SHP77 treated with DMSO at 0.1 percent for 48 hours (cell line): ENCODE measurements around the gene LHFPL3.

ENCODE experiments used
- DNase-seq: peaks from one replicate; lab custom pipeline; 2025; lab: John Stamatoyannopoulos, UW

LHFPL3 gene

DNA sequence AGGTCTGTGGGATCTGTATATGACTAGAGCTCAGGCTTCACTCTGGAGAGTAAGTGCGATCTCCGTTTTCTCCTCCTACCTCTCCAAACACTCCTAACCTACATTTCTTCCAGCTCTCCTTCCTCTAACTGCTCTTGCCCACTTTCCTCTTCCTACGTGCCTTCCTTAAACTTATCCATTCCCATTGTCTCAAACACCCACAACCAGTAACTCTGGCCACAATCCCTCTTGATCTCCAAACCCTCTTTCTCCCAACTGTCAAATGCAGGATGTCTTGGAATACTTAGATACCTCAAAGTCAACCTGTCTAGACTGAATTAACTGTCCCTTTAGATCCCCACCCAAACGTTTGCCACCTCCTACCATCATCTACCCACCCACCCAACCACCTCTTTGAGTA lies 471.9 kb downstream of the LHFPL3 start:
- no peak for DNase-seq

DNA sequence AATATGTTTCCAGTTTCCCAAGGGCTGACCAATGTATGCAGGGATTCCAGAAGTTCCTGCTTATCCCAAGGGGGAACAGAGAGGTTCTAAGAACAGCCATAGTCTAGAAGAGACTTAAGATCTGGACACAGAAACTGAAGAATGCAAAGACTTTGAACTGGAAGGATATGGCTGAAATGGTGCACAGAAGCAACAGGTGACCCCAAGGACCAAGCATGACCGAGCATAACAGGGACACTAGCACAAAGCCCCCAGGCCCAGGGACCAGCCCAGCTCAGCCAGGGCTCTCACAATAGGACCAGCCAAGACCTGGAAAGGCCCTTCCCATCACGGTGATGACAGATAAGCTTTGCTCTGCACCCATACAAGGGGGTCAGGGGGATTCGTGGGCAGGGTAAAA lies 472.6 kb downstream of the LHFPL3 start:
- no peak for DNase-seq

DNA sequence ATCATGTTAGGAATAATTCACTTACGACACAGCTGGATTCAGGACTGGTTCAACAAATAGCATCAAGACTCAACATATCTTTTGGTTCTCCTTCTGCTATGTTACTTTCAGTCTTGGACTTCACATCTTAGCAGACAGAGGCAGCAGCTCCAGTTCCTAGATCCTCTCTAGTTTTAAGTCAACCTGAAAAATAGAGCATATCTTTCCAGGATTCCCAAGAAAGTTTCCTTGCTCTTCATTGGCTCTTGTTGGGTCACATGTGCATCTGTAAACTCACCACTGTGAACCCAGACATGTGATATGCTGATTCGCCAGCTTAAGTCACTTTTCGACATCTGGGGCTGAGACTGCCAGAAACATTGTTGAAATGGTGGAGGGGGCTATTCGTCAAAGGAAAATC lies 475.5 kb downstream of the LHFPL3 start:
- DNase-seq = no peak

DNA sequence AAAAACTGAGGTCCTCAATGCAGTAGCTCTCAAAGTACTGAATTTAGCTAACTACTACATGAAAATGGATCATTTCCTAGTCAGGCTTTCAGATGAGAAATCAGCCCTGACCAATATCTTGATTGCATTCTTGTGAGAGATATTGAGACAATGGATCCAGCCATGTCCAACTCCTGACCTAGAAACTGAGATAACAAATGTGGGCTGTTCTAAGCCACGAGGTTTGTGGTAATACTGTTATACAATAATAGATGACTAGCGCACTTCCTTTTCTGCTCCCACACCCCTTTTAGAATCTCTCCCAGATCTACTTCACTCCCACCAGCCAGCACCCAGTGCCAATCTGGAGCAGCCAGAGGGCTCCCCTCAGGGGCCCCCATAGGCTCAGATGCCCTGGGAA lies 476.3 kb downstream of the LHFPL3 start:
- no peak for DNase-seq

DNA sequence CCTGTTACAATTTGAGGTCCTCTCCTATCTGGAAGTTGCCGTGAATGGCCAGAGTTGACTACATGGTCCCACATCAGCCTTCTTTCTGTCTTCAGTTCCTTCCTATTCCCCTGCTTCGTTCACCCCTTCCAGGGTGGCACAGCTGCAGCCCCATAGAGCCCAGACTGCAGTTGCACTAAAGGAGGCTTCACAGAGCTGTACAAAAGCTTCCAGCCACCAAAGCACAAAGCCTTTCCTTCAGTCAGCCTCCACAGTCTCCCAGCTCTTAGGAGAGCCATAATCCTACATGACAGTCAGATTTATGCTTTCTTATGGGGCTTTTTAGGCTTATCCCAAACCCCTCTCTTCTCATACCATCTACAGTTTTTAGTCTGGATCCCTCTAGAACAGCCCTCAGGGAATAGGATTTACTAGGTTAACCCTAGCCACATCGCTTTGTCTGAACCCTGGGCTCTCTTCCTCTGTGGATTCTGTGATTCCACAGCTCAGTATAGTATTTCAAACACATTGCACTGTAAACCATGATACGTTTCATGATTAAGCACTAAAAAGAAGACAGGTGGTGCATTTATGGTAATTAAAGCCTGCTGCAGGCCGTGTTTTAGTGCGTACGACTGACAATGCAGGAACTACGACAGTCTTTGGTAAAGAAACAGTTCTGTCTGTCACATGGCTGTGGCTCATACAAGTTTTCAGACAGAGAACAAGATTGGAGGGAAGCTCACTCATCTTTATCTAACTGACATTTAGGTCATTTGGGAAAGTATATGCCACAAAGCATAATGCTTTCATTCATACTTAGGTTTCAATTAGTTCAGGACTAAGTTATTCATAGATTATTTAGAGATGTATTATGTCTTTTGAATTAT lies 477.3 kb downstream of the LHFPL3 start:
- no peak for DNase-seq

DNA sequence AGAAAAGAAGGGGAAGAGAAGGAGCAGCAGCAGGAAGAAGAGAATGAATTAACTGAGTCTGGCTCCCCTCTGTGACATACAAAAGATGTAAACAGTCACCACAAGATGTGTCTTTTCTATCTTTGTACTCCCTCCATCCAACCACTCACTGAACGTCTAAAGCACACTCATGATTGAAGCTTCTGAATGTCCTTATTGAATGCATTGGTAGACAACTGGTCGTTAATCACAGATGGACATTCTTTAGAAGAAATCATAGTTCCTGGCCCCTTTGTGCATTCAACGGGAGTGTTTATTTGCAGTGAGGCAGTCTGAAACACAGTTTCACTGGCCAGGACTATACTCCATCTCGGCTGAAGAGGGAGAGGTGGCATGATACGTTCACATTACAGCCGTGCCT lies 479.3 kb downstream of the LHFPL3 start:
- no peak for DNase-seq

DNA sequence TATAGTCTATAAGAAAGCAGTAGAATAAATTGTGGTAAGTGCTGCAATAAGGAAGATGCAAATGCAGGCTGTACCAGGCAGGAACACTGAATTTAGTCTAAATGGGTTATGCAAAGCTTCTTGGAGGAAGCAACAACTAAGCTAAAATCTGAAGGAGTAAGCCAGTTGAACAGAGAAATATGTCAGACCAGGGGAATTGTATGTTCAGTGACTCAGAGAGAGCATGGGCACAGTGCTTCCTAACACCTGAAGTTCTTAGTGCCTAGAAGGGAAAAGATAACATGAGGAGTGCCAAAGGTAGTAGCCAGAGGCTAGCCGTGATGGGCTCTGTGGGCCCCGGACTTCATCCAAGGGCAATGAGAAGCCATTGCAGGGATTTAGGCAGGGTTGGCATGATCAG lies 481.5 kb downstream of the LHFPL3 start:
- no peak for DNase-seq

DNA sequence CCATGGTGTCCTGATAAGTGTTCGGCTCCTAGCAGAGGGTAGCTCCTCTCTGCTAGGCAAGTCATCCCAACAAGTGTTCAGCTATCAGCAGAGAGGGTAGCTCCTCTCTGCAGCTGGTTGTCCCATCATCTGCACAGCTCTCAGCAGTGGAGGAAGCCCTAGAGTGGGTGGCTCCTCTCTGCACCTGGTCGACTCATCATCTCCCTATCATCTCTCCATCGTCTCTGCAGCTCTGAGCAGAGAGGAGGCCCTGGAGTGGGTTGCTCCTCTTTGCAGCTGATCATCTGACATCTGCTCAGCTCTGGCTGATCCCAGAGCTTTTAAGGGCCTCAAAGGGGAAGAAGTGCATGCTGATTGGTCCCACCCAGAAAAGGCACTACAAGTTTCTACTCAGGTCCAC lies 485.7 kb downstream of the LHFPL3 start:
- DNase-seq = no peak

DNA sequence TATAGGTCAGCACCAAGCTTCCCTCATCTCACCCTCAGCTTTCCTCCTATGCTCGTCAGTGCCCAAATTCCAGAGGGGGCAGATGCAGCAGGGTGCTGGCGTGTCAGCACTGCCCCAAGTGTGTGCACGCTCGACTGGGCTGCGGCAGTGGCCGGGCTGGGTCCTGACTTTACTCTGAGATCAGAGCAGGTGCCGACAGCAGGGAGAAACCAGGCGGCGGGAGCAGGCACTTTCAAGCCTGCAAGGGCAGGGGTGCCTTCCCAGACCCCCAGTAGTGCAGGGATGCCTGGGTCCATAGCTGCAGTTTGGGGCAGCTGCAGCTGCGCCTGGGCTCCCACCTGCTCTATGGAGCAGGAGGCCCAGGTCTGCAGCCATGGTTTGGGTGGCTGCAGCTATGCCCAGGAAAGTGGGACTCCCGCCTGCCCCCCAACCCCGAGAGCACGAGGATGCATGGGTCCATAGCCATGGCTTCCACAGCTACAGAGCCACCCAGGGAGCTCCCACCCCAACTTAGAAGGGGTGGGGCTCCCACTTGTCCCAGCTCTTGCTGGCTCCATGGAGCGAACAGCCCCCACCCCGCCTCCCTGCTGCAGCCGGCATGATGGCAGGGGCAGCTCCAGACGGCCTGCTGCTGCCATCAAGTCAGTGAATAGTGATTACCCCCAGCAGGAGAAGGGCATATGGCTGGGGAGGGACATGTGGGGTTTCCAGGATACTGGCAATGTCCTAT lies 486.4 kb downstream of the LHFPL3 start:
- DNase-seq = no peak

DNA sequence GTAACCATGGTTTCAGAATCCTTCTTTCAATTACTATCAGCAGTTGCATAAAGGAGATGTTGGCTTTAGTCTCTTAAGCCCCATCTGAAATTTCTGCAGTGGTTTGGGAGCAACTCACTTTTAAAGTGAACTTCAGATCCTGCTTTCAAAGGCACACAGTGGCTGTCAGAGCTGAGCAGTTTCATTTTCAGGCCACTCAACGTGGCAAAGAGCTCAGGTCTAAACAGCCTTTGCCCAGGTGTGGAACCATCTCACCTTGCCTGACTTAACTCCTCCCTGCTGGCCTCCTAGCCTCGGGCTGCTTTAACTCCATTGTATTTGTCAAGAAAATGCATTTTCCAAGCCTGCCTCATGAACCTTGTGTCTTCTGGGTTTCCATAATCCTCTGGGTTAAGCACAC lies 488.1 kb downstream of the LHFPL3 start:
- no peak for DNase-seq

DNA sequence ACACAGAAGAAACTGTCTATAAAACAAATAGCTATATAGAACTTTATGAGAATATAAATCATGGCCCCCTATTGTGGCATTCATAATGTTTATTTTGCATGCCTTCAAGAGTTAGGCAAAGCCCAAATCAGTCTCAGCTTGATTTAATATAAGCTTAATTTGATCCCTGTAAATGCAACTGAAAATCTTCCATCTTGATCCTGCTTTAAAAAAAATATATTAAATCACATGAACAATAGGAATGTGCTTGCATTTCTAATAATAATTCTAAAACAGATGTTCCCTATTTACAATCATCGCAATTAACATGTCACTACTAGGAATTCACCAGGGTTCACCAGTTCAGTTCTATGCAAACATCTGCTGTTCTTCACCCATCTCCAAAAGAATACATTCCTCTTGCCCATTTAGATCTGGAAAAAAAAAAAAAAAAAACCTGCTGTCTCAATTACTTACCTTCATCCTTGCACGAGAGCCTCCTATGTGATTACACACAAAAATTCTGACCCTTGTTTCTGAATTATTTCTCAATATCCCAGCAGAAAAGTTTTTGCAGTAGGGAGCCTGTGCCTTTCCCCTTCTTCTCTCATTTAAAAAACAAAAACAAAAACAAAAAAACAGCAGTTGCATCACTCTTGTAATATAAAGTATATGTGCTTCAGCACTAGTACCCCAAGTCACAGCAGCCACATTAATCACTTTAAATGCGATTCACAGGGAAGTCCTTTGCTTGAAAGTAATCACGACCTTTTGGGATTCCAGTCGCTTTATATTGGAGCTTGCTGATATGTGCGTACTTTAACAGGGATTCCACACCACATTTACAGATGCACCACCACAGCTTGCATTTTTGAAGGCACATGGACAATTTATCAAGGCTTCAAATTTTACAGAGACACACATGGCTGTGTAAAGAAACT lies 490.8 kb downstream of the LHFPL3 start:
- DNase-seq = no peak

DNA sequence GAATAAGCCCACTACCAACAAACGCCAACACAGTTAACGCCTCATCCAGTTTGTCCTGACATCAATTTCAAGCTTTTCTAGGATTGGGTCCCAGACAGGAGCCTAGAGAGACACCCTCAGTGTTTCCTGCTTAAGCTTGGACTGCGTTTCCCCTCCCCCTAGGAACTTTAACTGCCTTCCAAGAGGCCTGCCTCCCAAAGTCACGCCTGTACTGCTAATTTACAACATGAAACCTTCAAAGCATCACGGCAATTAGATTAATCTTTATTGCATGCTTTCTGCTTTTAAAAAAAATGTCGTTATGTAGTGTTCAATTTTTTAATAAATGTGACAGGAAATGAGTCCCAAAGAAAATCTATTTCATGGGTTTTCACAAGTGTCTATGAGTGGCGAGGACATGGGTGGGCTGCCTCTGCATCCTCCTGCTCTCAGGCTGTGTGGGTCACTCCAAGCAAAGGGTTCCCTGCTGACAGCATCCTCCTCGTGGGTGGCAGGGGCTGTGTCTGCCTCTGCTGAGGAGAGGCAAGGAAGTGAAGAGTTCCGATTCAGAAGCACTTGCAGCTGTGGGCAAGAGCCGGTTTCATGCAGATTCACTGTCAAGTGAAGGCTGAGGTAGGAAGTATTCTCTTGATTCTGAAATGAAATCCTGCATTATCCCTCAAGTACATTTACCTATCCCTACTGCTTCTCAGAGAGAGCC lies 492.6 kb downstream of the LHFPL3 start:
- DNase-seq = no peak

DNA sequence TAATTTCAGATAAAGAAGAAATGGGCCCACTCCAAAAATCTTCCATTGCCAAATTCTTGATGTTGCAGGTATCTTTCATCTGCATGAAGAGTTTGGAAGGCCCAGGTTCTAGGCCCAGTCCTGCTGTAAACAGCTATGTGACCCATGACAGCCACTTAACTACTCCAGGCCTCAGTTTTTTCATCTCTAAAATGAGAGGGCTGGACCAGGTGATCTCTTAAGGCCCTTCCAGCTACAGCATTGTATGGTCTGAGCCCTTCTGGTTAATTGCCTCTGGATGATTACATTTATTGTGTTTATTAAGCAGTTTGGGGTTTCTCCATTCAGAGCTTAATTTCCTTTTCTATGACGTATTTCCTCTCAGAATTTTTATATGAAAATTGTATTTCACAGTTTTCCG lies 494.8 kb downstream of the LHFPL3 start:
- no peak for DNase-seq

DNA sequence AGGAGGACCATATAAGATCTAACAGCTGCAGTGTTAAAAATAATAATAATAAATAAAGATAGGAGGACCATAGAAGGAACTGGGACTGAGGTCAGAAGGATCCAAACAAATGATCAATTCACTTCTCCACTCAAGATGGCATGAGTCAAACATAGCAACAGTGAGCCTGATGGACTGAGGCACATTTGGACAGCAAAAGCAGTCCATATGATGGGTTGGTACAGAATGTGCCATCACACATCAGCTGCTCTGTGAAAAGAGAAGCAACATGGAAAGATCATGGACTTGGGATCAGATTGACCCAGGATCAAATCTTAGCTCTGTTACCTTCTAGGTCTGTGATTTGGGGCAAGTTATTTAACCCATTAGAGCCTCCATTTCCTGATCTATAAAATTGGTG lies 496.7 kb downstream of the LHFPL3 start:
- DNase-seq = no peak

DNA sequence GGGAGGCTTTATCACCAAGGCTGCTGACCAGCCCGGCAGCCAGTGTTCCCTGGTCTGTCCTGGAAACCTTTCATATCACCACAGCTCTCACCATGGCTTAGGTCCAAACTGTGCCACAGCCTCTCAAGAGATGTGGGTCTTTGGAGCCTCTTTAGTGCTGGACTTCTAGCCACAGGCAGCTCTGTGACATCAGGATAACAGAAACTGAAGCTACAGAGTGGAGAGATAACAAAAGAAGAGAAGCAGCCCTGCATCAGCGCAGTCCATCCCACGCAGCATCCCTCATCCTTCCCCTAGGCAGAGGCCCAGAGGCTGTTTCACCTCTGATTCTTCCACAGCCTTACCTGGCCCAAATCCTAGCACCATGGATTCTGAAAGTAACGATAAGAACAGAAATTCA lies 497.7 kb downstream of the LHFPL3 start:
- no peak for DNase-seq

DNA sequence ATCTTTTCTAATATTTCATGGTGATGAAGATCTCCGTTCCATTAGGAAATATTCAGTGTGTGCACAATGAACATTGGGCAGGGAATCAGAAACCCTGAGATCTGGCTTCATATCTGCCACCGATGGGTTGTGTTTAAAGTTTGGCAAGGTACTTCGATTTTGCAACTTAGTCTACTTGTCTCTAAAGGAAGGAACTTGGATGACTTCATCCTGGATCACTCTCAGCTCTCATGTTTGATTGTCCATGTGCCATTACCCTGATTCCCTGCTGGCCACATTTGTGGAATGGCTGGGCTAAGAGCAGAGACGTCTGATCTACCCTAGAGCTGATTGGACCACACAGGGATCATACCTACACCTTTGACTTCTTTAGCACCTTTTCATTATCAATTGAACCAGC lies 508.6 kb downstream of the LHFPL3 start:
- no peak for DNase-seq

DNA sequence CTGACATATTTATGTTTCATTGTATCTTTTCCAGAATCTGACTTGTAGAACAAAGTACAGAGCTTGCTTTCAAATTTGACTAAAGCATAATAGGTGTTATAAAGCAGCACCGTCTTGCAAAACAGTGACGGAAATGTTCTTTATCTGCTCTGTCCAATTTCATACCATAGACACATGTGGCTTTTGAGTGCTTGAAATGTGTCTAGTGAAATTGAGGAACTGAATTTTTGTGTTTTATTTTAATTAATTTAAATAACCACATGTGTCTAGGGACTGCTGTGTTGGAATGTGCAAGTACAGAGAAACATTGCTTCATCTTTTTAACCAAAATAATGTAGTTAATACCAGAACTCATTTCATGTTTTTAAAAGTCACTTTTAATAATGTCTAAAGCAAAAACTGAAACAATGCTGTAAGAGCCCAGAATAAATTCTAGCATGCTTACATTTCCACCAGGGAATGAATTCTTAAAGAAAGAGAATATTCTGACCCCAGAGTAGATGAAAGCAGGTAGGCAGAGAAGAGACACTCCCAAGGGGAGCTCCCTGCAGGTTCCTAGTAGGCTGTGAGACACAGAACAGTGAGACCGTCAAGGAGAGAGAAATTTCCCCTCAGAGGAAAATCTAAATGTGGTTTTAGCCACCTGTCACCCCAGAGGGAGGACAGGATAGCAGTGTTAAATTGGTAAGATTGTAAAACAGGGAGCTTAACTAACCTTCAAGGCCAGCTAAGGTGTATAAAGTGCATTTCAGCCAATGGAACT lies 510.3 kb downstream of the LHFPL3 start:
- DNase-seq = no peak

DNA sequence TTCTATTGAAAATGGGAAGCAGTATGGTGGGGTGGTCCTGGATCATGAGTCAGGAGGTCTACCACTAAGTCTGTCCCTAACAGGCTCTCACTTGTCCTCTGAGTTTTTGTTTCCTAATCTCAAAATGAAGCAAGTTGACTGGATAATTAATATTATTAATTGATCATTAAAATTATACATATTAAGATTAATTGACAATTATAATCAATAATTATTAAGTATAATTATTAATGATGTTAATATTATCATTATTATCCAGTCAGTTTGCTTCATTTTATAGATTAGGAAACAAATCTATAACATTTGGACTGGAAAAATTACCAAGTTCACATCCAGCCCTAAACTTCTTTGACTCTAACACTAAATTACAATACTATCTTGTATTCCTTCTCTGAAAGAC lies 511.4 kb downstream of the LHFPL3 start:
- DNase-seq = no peak

DNA sequence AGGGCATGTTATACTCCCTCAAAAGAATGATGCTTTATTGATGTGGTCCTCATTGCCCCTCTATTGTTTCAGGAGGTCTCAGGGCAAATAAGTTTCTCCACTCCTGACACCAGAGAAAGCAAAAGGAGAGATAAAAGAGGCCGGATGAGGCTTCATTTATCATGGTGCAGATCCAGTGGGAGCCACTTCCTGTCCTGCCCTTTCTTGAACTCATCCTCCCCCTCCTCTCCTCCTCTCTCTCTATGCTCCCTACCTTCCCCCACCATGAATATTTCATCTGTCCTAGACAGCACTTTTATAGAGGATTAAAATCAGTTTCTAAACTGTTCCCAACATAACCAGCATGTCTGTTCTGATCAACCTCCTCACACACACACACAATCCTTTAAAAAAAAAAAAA lies 513.4 kb downstream of the LHFPL3 start:
- no peak for DNase-seq

DNA sequence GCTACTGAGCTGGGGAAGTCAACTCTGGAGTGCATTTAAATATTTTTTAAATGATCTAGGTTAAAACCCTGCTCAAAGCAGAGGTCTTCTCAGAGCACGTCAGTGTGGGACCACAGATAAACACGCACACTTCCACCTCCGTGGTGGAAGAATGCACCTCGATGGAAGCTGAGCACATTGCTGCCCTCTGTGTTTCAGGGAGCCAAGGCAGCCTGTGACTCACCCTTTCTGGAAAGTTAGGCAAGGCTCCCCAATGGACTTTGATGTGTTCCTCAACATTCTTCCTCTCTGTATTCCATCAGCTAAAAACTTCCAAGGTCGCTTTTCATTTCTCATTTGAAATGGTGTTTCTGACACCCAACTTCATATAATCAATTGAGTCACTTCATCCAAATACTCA lies 514.8 kb downstream of the LHFPL3 start:
- DNase-seq = no peak

DNA sequence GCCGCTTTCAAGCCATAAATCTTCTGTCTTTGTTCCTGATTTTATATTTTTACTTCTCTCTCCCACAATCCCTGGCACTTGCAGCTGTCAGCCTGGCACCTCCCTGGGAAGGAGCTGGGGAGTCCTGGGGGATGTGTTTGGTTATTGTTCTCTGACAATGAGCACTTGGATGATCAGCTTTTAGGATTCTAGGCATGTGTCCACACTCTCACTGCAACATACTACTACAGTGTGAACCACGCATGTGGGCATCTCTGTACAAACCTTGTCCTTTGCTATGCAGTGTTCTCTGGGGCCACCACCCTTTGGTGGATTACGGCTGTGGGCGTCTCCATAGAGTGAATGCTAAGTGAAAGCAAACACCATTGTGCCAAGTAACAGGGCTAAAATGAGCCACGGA lies 517.2 kb downstream of the LHFPL3 start:
- DNase-seq = no peak
